Keratinocyte (primary cell): ENCODE data around the gene DDAH2.

ENCODE experiments used
- CTCF ChIP-seq, 3 experiments: IDR thresholded peaks in 1 of 3; conservative IDR thresholded peaks in 1 of 3; optimal IDR thresholded peaks in 1 of 3; 2 replicates in 2 of 3; 3 replicates in 1 of 3; pipeline versions ENCODE3 to v1.5.1; 2011; ENCODE audit warnings: low read length in 3 of 3, mild to moderate bottlenecking in 3 of 3, moderate library complexity in 2 of 3, control low read depth in 1 of 3, inconsistent platforms in 1 of 3; ENCODE audit not compliant: insufficient read depth in 2 of 3; ENCODE audit errors: extremely low read depth in 1 of 3
- EZH2 ChIP-seq: IDR thresholded peaks from one replicate; pipeline ENCODE4 v1.6.1; 2012; ENCODE audit warnings: inconsistent platforms, mild to moderate bottlenecking, low read length, moderate library complexity

DNA sequence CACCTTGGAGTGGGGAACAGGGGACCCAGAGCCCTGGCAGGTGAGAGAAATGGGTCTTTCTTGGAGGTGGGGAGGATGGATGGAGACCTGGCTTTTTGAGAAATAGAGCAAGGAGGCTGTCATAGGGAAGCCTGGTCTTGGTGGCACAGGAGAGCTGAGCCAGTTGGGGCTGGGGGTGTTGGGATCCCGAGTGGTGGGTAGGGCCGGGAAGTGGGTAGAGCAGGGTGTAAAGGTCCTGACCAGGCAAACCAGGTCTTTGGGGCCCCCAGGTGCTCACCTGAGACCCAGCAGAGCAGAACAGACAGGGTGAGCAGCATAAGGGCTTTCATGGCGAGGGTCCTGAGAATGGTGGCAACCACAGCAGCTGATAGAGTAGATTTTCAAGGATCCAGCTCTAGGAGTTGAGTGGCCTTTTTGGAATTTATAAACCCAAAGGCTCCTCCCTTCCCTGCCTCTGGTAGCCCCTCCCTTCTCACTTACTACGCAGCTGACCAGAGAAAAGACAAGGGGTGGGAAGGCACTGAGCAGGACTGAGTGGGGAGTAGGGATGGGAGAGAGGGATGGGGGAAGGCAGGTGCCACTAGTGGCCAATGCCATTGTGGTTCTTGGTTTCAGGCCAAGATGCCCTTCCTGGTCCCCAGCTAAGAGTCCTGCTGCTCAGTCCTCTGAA lies 7.6 kb downstream of the DDAH2 start, which contains the start of gene LY6G6C:
- TF ChIP-seq CTCF (optimal IDR thresholded peaks at IDR 0.05 in 1 of 3, IDR thresholded peaks at IDR 0.05 in 1 of 3, conservative IDR thresholded peaks at IDR 0.05 in 1 of 3; ENCODE audit: extremely low read depth in 1 of 3, insufficient read depth in 2 of 3, low read length in 3 of 3) = no peak
- TF ChIP-seq EZH2 = no peak
